SU-DHL-6 (cell line): ENCODE data around the gene CBLB.

Source experiments
- H2AFZ ChIP-seq: fragments of 200-600 bp; sonication (generic); 2 replicates; pipeline ENCODE4 v1.6.1; 2014; ENCODE audit warnings: low read depth, mild to moderate bottlenecking, moderate library complexity, mixed read lengths, antibody characterized with exemption, low read length; ENCODE audit not compliant: severe bottlenecking
- H3F3A ChIP-seq: fragments of 200-600 bp; shearing (Covaris generic); 2 replicates; pipeline ENCODE4 v1.6.0; 2016; ENCODE audit warnings: antibody characterized with exemption, mild to moderate bottlenecking; ENCODE audit not compliant: insufficient read depth
- H3K27ac ChIP-seq: fragments of 200-600 bp; sonication (generic); 2 replicates; pipeline ENCODE4 v1.5.1; 2016; ENCODE audit warnings: low read depth, mild to moderate bottlenecking, low read length, moderate library complexity, mixed read lengths
- H3K27me3 ChIP-seq: fragments of 200-600 bp; sonication (generic), shearing (Covaris generic); 2 replicates; pipeline ENCODE4 v1.6.0; 2014; ENCODE audit warnings: mild to moderate bottlenecking, low read length
- H3K36me3 ChIP-seq: fragments of 200-600 bp; sonication (generic); 2 replicates; pipeline ENCODE4 v1.6.1; 2014; ENCODE audit warnings: mild to moderate bottlenecking, low read length, mixed read lengths
- H3K4me2 ChIP-seq: fragments of 300-600, 200-600 bp; shearing (Covaris generic), sonication (generic); 2 replicates; pipeline ENCODE4 v1.6.0; 2014; ENCODE audit warnings: low read length, low read depth, mild to moderate bottlenecking; ENCODE audit not compliant: poor library complexity, severe bottlenecking
- H3K4me3 ChIP-seq: fragments of 200-600 bp; sonication (generic); 2 replicates; pipeline ENCODE4 v1.5.1; 2014; ENCODE audit warnings: antibody characterized with exemption, low read length, mild to moderate bottlenecking, mixed read lengths; ENCODE audit not compliant: insufficient read depth, poor library complexity, severe bottlenecking
- H3K79me2 ChIP-seq: fragments of 200-600 bp; sonication (generic); 2 replicates; pipeline ENCODE4 v1.6.1; 2014; ENCODE audit warnings: mild to moderate bottlenecking, low read length, moderate library complexity; ENCODE audit not compliant: insufficient read depth
- H3K9ac ChIP-seq: fragments of 200-600 bp; sonication (generic); 2 replicates; pipeline ENCODE4 v1.7.0; 2014; ENCODE audit warnings: mild to moderate bottlenecking, low read length
- H3K9me2 ChIP-seq: fragments of 200-600 bp; sonication (generic); replicated peaks from 2 replicates; pipeline ENCODE4 v1.6.1; 2014; ENCODE audit warnings: low read length; ENCODE audit not compliant: insufficient read depth
- H3K9me3 ChIP-seq: fragments of 200-600 bp; sonication (generic); 2 replicates; pipeline ENCODE4 v1.6.1; 2014; ENCODE audit warnings: low read length, mixed read lengths; ENCODE audit not compliant: insufficient read depth
- H4K20me1 ChIP-seq: fragments of 200-600 bp; sonication (generic); 2 replicates; pipeline ENCODE4 v1.6.1; 2014; ENCODE audit warnings: low read depth, mild to moderate bottlenecking, antibody characterized with exemption, low read length, moderate library complexity, mixed read lengths
- EZH2phosphoT487 ChIP-seq: fragments of 200-600 bp; sonication (generic), shearing (Covaris generic); conservative IDR thresholded peaks from 2 replicates; pipeline ENCODE4 v1.6.1; 2018; ENCODE audit warnings: mild to moderate bottlenecking, antibody characterized with exemption, low read length, moderate library complexity, mixed read lengths
- TF ChIP-seq, protein P1 (sequence below): fragments of 200-600 bp; sonication (generic); IDR thresholded peaks from one replicate; pipeline ENCODE4 v1.5.1; 2017; ENCODE audit warnings: antibody characterized with exemption, mild to moderate bottlenecking, low read length, moderate library complexity; ENCODE audit not compliant: insufficient read depth, poor library complexity, severe bottlenecking

CBLB gene

DNA sequence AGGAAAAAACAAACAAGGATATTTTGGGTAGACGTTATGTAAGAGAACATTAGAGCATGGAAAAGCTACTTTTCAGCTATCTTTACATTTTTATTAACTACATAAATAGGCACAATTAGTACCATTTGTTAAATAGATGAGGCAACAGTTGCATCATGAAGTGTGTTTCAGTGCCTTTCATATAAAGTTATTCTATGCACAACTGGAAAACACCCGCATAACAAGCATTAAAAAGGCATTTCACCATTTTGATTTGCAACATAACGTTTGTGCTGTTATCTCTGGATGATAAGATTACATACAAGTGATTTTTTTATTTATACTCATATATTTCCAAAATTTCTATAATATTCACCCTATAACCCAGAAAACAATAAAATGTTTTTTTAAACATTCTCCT is 69.5 kb downstream of the CBLB start:
- peaks cover 64% of the 10 kb centered on the region for H3F3A ChIP-seq
- H3K9me2 ChIP-seq = no peaks in the 10 kb centered on the region
- peak overlapping the region; percentile 24 for H3K4me3 ChIP-seq
- TF ChIP-seq, protein P1, sequence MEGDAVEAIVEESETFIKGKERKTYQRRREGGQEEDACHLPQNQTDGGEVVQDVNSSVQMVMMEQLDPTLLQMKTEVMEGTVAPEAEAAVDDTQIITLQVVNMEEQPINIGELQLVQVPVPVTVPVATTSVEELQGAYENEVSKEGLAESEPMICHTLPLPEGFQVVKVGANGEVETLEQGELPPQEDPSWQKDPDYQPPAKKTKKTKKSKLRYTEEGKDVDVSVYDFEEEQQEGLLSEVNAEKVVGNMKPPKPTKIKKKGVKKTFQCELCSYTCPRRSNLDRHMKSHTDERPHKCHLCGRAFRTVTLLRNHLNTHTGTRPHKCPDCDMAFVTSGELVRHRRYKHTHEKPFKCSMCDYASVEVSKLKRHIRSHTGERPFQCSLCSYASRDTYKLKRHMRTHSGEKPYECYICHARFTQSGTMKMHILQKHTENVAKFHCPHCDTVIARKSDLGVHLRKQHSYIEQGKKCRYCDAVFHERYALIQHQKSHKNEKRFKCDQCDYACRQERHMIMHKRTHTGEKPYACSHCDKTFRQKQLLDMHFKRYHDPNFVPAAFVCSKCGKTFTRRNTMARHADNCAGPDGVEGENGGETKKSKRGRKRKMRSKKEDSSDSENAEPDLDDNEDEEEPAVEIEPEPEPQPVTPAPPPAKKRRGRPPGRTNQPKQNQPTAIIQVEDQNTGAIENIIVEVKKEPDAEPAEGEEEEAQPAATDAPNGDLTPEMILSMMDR = no peak
- no peak for TF ChIP-seq EZH2phosphoT487
- H3K79me2 ChIP-seq = peaks cover 88% of the 10 kb centered on the region
- peak overlapping the region; percentile 78 for H3K4me2 ChIP-seq
- peaks cover 11% of the 10 kb centered on the region for H3K36me3 ChIP-seq
- no peaks in the 10 kb centered on the region for H4K20me1 ChIP-seq
- H3K9ac ChIP-seq = peak overlapping the region; percentile 60
- no peaks in the 10 kb centered on the region for H3K9me3 ChIP-seq
- H3K27me3 ChIP-seq = no peaks in the 10 kb centered on the region
- peak overlapping the region; percentile 94 for H3K27ac ChIP-seq
- H2AFZ ChIP-seq = no peak overlapping the region

DNA sequence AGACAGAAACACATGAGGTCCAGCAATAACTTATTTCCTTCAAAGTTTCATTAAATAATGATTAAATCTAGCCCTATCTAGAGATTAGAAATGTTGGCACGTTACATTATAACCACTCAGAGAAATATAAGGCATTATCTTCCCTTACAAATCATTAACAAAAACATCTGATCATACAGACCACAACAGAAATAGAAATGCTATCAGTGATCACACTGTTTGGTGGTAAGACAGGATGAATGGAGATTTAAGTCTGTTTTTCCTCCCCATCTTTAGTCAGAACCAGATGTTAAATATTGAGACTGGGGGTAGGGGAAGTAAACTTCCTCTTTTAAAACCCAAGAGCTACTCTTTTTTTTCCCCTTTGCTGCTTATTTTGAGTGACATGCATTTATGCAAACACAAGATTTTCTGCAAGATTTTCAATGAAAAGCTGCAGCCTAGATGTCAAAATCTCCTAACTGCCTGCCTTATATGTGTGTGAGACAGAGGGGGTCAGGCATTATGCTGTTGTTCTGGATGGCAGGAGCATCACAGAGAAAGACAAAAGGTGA is 70.4 kb downstream of the CBLB start:
- Histone ChIP-seq H3K9ac (peak overlapping the region; percentile 60; the same call in 1 of the 2 replicates), H4K20me1 (no peaks in the 10 kb centered on the region), H3K9me3 (no peaks in the 10 kb centered on the region), H3K9me2 (no peaks in the 10 kb centered on the region), H3K27me3 (no peaks in the 10 kb centered on the region), H3K27ac (peak overlapping the region; percentile 94), H3K79me2 (peaks cover 88% of the 10 kb centered on the region), H3K4me3 (peak overlapping the region; percentile 24), H3F3A (peaks cover 64% of the 10 kb centered on the region), H3K36me3 (peaks cover 14% of the 10 kb centered on the region), H2AFZ (no peak overlapping the region), H3K4me2 (peak overlapping the region; percentile 78)
- no peak for TF ChIP-seq EZH2phosphoT487
- TF ChIP-seq, protein P1 = no peak

DNA sequence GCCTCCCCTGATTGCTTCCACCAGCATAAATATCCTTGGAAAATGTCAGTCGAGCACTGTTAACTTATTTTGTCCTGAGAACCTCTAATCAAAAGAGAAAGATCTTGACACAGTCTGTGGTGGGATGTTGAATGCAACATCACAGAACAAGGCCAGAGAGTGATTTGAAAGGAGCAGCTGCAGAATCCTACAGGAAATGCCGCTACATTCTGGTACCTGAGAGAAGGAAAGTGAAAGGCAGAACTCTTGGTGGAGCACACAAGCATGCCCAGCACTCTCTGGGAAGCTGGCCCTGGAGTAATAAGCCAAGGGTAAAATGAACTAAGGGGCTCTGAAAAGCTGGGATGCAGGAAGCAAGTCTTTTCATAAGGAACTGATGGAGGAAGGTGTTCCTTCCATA is 75.8 kb downstream of the CBLB start:
- H3K4me2 ChIP-seq = no peak overlapping the region
- no peaks in the 10 kb centered on the region for H4K20me1 ChIP-seq
- no peak overlapping the region for H3K4me3 ChIP-seq
- no peaks in the 10 kb centered on the region for H3K9me3 ChIP-seq
- no peak overlapping the region for H2AFZ ChIP-seq
- H3K27ac ChIP-seq = no peak overlapping the region
- TF ChIP-seq EZH2phosphoT487 = no peak
- TF ChIP-seq, protein P1 = no peak
- peaks cover 17% of the 10 kb centered on the region; the same call in 1 of the 2 replicates for H3F3A ChIP-seq
- H3K79me2 ChIP-seq = peaks cover 100% of the 10 kb centered on the region
- no peaks in the 10 kb centered on the region for H3K27me3 ChIP-seq
- H3K9me2 ChIP-seq = no peaks in the 10 kb centered on the region
- peaks cover 18% of the 10 kb centered on the region for H3K36me3 ChIP-seq
- no peak overlapping the region for H3K9ac ChIP-seq
